SU-DHL-6 (cell line): Measurements from ENCODE around the gene DDX59.

Source experiments
- H2AFZ ChIP-seq: fragments of 200-600 bp; sonication (generic); 2 replicates; pipeline ENCODE4 v1.6.1; 2014; ENCODE audit warnings: low read depth, mild to moderate bottlenecking, moderate library complexity, mixed read lengths, antibody characterized with exemption, low read length; ENCODE audit not compliant: severe bottlenecking
- H3F3A ChIP-seq: fragments of 200-600 bp; shearing (Covaris generic); 2 replicates; pipeline ENCODE4 v1.6.0; 2016; ENCODE audit warnings: antibody characterized with exemption, mild to moderate bottlenecking; ENCODE audit not compliant: insufficient read depth
- H3K27ac ChIP-seq: fragments of 200-600 bp; sonication (generic); 2 replicates; pipeline ENCODE4 v1.5.1; 2016; ENCODE audit warnings: low read depth, mild to moderate bottlenecking, low read length, moderate library complexity, mixed read lengths
- H3K27me3 ChIP-seq: fragments of 200-600 bp; sonication (generic), shearing (Covaris generic); 2 replicates; pipeline ENCODE4 v1.6.0; 2014; ENCODE audit warnings: mild to moderate bottlenecking, low read length
- H3K36me3 ChIP-seq: fragments of 200-600 bp; sonication (generic); 2 replicates; pipeline ENCODE4 v1.6.1; 2014; ENCODE audit warnings: mild to moderate bottlenecking, low read length, mixed read lengths
- H3K4me2 ChIP-seq: fragments of 300-600, 200-600 bp; shearing (Covaris generic), sonication (generic); 2 replicates; pipeline ENCODE4 v1.6.0; 2014; ENCODE audit warnings: low read length, low read depth, mild to moderate bottlenecking; ENCODE audit not compliant: poor library complexity, severe bottlenecking
- H3K4me3 ChIP-seq: fragments of 200-600 bp; sonication (generic); 2 replicates; pipeline ENCODE4 v1.5.1; 2014; ENCODE audit warnings: antibody characterized with exemption, low read length, mild to moderate bottlenecking, mixed read lengths; ENCODE audit not compliant: insufficient read depth, poor library complexity, severe bottlenecking
- H3K79me2 ChIP-seq: fragments of 200-600 bp; sonication (generic); 2 replicates; pipeline ENCODE4 v1.6.1; 2014; ENCODE audit warnings: mild to moderate bottlenecking, low read length, moderate library complexity; ENCODE audit not compliant: insufficient read depth
- H3K9ac ChIP-seq: fragments of 200-600 bp; sonication (generic); 2 replicates; pipeline ENCODE4 v1.7.0; 2014; ENCODE audit warnings: mild to moderate bottlenecking, low read length
- H3K9me2 ChIP-seq: fragments of 200-600 bp; sonication (generic); replicated peaks from 2 replicates; pipeline ENCODE4 v1.6.1; 2014; ENCODE audit warnings: low read length; ENCODE audit not compliant: insufficient read depth
- H3K9me3 ChIP-seq: fragments of 200-600 bp; sonication (generic); 2 replicates; pipeline ENCODE4 v1.6.1; 2014; ENCODE audit warnings: low read length, mixed read lengths; ENCODE audit not compliant: insufficient read depth
- H4K20me1 ChIP-seq: fragments of 200-600 bp; sonication (generic); 2 replicates; pipeline ENCODE4 v1.6.1; 2014; ENCODE audit warnings: low read depth, mild to moderate bottlenecking, antibody characterized with exemption, low read length, moderate library complexity, mixed read lengths
- EZH2phosphoT487 ChIP-seq: fragments of 200-600 bp; sonication (generic), shearing (Covaris generic); conservative IDR thresholded peaks from 2 replicates; pipeline ENCODE4 v1.6.1; 2018; ENCODE audit warnings: mild to moderate bottlenecking, antibody characterized with exemption, low read length, moderate library complexity, mixed read lengths
- TF ChIP-seq, protein P1 (sequence below): fragments of 200-600 bp; sonication (generic); IDR thresholded peaks from one replicate; pipeline ENCODE4 v1.5.1; 2017; ENCODE audit warnings: antibody characterized with exemption, mild to moderate bottlenecking, low read length, moderate library complexity; ENCODE audit not compliant: insufficient read depth, poor library complexity, severe bottlenecking

DDX59 gene

GRCh38 chr1:200638073-200638472 is 31.6 kb downstream of the DDX59 start:
- no peaks in the 10 kb centered on the region for H3K27me3 ChIP-seq
- no peak overlapping the region for H3K9ac ChIP-seq
- H3K79me2 ChIP-seq, result no peaks in the 10 kb centered on the region
- H3K4me3 ChIP-seq, result no peak overlapping the region
- H3K4me2 ChIP-seq, result no peak overlapping the region
- no peaks in the 10 kb centered on the region for H3K36me3 ChIP-seq
- H3F3A ChIP-seq, result no peaks in the 10 kb centered on the region
- H4K20me1 ChIP-seq, result no peaks in the 10 kb centered on the region
- no peaks in the 10 kb centered on the region for H3K9me2 ChIP-seq
- no peak overlapping the region for H2AFZ ChIP-seq
- TF ChIP-seq EZH2phosphoT487, result no peak
- TF ChIP-seq, protein P1, sequence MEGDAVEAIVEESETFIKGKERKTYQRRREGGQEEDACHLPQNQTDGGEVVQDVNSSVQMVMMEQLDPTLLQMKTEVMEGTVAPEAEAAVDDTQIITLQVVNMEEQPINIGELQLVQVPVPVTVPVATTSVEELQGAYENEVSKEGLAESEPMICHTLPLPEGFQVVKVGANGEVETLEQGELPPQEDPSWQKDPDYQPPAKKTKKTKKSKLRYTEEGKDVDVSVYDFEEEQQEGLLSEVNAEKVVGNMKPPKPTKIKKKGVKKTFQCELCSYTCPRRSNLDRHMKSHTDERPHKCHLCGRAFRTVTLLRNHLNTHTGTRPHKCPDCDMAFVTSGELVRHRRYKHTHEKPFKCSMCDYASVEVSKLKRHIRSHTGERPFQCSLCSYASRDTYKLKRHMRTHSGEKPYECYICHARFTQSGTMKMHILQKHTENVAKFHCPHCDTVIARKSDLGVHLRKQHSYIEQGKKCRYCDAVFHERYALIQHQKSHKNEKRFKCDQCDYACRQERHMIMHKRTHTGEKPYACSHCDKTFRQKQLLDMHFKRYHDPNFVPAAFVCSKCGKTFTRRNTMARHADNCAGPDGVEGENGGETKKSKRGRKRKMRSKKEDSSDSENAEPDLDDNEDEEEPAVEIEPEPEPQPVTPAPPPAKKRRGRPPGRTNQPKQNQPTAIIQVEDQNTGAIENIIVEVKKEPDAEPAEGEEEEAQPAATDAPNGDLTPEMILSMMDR, result no peak
- H3K27ac ChIP-seq, result no peak overlapping the region
- no peaks in the 10 kb centered on the region for H3K9me3 ChIP-seq

GRCh38 chr1:200636681-200637080 is 33.0 kb downstream of the DDX59 start:
- no peak for TF ChIP-seq EZH2phosphoT487
- TF ChIP-seq, protein P1, result no peak
- no peak overlapping the region for H3K9ac ChIP-seq
- H4K20me1 ChIP-seq, result no peaks in the 10 kb centered on the region

GRCh38 chr1:200634261-200635122 is 35.2 kb downstream of the DDX59 start:
- no peaks in the 10 kb centered on the region for H3K36me3 ChIP-seq
- no peaks in the 10 kb centered on the region for H3K9me2 ChIP-seq
- H3K4me3 ChIP-seq, result no peak overlapping the region
- H3K9me3 ChIP-seq, result no peaks in the 10 kb centered on the region
- H3K79me2 ChIP-seq, result no peaks in the 10 kb centered on the region
- no peak overlapping the region for H3K9ac ChIP-seq
- H2AFZ ChIP-seq, result no peak overlapping the region
- no peaks in the 10 kb centered on the region for H3K27me3 ChIP-seq
- no peak overlapping the region for H3K27ac ChIP-seq
- H3K4me2 ChIP-seq, result no peak overlapping the region
- no peaks in the 10 kb centered on the region for H4K20me1 ChIP-seq
- TF ChIP-seq, protein P1, result no peak
- TF ChIP-seq EZH2phosphoT487, result no peak
- H3F3A ChIP-seq, result no peaks in the 10 kb centered on the region

More at GRCh38 chr1:200636681-200637080, 33.0 kb downstream of the DDX59 start:
- Histone ChIP-seq H3K9me2 (no peaks in the 10 kb centered on the region), H3K9me3 (no peaks in the 10 kb centered on the region), H2AFZ (no peak overlapping the region), H3K79me2 (no peaks in the 10 kb centered on the region), H3K4me2 (no peak overlapping the region), H3K4me3 (no peak overlapping the region), H3F3A (no peaks in the 10 kb centered on the region), H3K36me3 (no peaks in the 10 kb centered on the region), H3K27ac (no peak overlapping the region), H3K27me3 (no peaks in the 10 kb centered on the region)
